ENCODE measurements around the gene ZBTB38.

DNA sequence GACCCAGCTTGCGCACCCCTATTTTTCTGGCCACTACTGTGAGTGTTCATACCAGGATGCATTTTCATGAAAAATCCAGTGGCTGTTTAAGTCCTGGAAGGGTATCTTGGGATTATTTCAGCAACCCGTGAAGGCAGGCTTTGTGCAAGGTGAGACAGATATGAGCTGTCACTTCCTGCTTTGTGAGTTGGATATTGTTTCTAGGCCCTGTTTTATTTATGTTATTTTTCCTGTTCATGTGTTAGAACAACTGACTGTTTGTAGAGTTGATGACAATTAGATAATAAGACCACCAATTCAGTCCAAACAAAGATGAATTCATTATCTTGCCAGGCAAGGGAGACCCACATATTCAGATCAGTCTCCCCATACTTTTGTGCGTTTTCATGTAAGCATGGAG is 42.5 kb downstream of the ZBTB38 start:
- TF ChIP-seq, protein P1, sequence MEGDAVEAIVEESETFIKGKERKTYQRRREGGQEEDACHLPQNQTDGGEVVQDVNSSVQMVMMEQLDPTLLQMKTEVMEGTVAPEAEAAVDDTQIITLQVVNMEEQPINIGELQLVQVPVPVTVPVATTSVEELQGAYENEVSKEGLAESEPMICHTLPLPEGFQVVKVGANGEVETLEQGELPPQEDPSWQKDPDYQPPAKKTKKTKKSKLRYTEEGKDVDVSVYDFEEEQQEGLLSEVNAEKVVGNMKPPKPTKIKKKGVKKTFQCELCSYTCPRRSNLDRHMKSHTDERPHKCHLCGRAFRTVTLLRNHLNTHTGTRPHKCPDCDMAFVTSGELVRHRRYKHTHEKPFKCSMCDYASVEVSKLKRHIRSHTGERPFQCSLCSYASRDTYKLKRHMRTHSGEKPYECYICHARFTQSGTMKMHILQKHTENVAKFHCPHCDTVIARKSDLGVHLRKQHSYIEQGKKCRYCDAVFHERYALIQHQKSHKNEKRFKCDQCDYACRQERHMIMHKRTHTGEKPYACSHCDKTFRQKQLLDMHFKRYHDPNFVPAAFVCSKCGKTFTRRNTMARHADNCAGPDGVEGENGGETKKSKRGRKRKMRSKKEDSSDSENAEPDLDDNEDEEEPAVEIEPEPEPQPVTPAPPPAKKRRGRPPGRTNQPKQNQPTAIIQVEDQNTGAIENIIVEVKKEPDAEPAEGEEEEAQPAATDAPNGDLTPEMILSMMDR (IDR thresholded peaks at IDR 0.05) = no peak
- TF ChIP-seq POLR2A (IDR thresholded peaks at IDR 0.05) (no peak), POLR2AphosphoS5 (IDR thresholded peaks at IDR 0.05) (no peak)
